HL-60 (cell line): Measurements from ENCODE around the gene CMIP.
A peak's percentile ranks its signal among the peaks of the same experiment; 100 is the strongest.

Experiments
- DNase-seq, 2 experiments: peaks; one replicate each; pipeline ENCODE4 v3.0.0-alpha.2; 2010 to 2020; ENCODE audit warnings: low read depth in 1 of 2, low spot score in 1 of 2
- H3K27ac ChIP-seq: fragments of 250-450 bp; sonication (Bioruptor Pico); replicated peaks from 2 replicates; pipeline ENCODE4 v1.5.1; 2020; ENCODE audit warnings: mild to moderate bottlenecking, moderate library complexity
- H3K27me3 ChIP-seq: fragments of 250-450 bp; sonication (Bioruptor Pico); 2 replicates; pipeline ENCODE4 v1.5.1; 2021; ENCODE audit warnings: mild to moderate bottlenecking, moderate library complexity; ENCODE audit not compliant: insufficient read depth, poor library complexity, severe bottlenecking
- H3K4me3 ChIP-seq: replicated peaks from 2 replicates; pipeline ENCODE4 v1.5.1; 2011; ENCODE audit warnings: mild to moderate bottlenecking, control low read depth, low read length; ENCODE audit not compliant: insufficient read depth
- CTCF ChIP-seq: IDR thresholded peaks from one replicate; pipeline ENCODE4 v1.5.1; 2011; ENCODE audit warnings: low read length, control low read depth, inconsistent platforms; ENCODE audit not compliant: insufficient read depth
- GABPA ChIP-seq: IDR thresholded peaks from 2 replicates; pipeline ENCODE4 v1.6.1; 2012; ENCODE audit warnings: low read depth
- POLR2AphosphoS5 ChIP-seq: IDR thresholded peaks from 2 replicates; pipeline ENCODE4 v1.6.1; 2012; ENCODE audit warnings: low read depth
- REST ChIP-seq: IDR thresholded peaks from 2 replicates; pipeline ENCODE4 v1.6.1; 2012; ENCODE audit warnings: low read depth; ENCODE audit not compliant: insufficient replicate concordance
- SPI1 ChIP-seq: IDR thresholded peaks from 2 replicates; pipeline ENCODE4 v1.6.1; 2012; ENCODE audit warnings: low read depth, mild to moderate bottlenecking, borderline replicate concordance

The CMIP gene

GRCh38 chr16:81635063-81635937, 190.7 kb downstream of the CMIP start:
- Histone ChIP-seq H3K27ac (no peak overlapping the region), H3K4me3 (no peak overlapping the region), H3K27me3 (no peaks in the 10 kb centered on the region)
- DNase-seq, result no peak
- no peak for TF ChIP-seq POLR2AphosphoS5
- TF ChIP-seq REST, result no peak
- TF ChIP-seq SPI1, result no peak
- TF ChIP-seq GABPA, result no peak
- no peak for TF ChIP-seq CTCF

- no peak overlapping the region for H3K4me3 ChIP-seq
- no peaks in the 10 kb centered on the region for H3K27me3 ChIP-seq
- peak; percentile 25 to 46 for DNase-seq
- no peak for TF ChIP-seq GABPA
- H3K27ac ChIP-seq, result no peak overlapping the region; the same call in 1 of the 2 replicates
Observed at GRCh38 chr16:81636298-81636993, 191.8 kb downstream of the CMIP start.

GRCh38 chr16:81637336-81638235, 193.0 kb downstream of the CMIP start:
- no peak overlapping the region for H3K27ac ChIP-seq

More at GRCh38 chr16:81637336-81638235, 193.0 kb downstream of the CMIP start:
- DNase-seq, result no peak
- TF ChIP-seq REST, result no peak
- H3K4me3 ChIP-seq, result no peak overlapping the region
- H3K27me3 ChIP-seq, result no peaks in the 10 kb centered on the region
